ENCODE data around the gene VWF. TPM values are rescaled to one million over a fixed set of nuclear protein-coding genes. Genes with fewer than 3 reads are reported as not detected.

The VWF gene
- total and polyA plus RNA-seq, 2 experiments from 2014 or later = 0.42 to 0.56 TPM

GRCh38 chr12:6062395-6062756, 62.1 kb downstream of the VWF start:
- H3K27me3 ChIP-seq (ENCODE audit: insufficient read depth) = no peaks in the 10 kb centered on the region
- no peaks in the 10 kb centered on the region for H3K9me2 ChIP-seq (ENCODE audit: insufficient read depth)
- no peaks in the 10 kb centered on the region for H3K36me3 Mint-ChIP-seq (ENCODE audit: low read depth)
- no peaks in the 10 kb centered on the region for H3K79me2 ChIP-seq (replicated peaks; ENCODE audit: insufficient read depth)
- peaks cover 7% of the 10 kb centered on the region for H3K27me3 Mint-ChIP-seq (ENCODE audit: insufficient read depth, low read depth, poor library complexity)
- no peak overlapping the region for H3K4me2 ChIP-seq
- no peak overlapping the region for H3K4me3 ChIP-seq
- no peaks in the 10 kb centered on the region for H4K20me1 ChIP-seq (replicated peaks; ENCODE audit: insufficient read depth)
- H3K9me3 Mint-ChIP-seq = no peaks in the 10 kb centered on the region
- TF ChIP-seq JUNB (IDR thresholded peaks at IDR 0.05; ENCODE audit: unreplicated experiment) (no peak), ZNF331 (CRISPR knock-in tag; IDR thresholded peaks at IDR 0.05; ENCODE audit: low read depth) (no peak), ZNF114 (CRISPR knock-in tag; IDR thresholded peaks at IDR 0.05) (no peak), ZNF462 (CRISPR knock-in tag; IDR thresholded peaks at IDR 0.05) (no peak), ETS1 (IDR thresholded peaks at IDR 0.05) (no peak), REST (IDR thresholded peaks at IDR 0.05; ENCODE audit: unreplicated experiment) (no peak)
- DNase-seq (ENCODE audit: low spot score) = no peak
- H3F3A ChIP-seq (replicated peaks; ENCODE audit: low read depth) = peaks cover 13% of the 10 kb centered on the region
- H3K27ac ChIP-seq (ENCODE audit: low read depth) = no peak overlapping the region
- H3K4me3 Mint-ChIP-seq = no peak overlapping the region
- H3K36me3 ChIP-seq (ENCODE audit: insufficient read depth) = no peaks in the 10 kb centered on the region
- no peak for ATAC-seq
- H3K4me1 Mint-ChIP-seq = peaks cover 28% of the 10 kb centered on the region
- no peak overlapping the region for H2AFZ ChIP-seq
- H3K4me1 ChIP-seq (ENCODE audit: insufficient read depth) = peaks cover 18% of the 10 kb centered on the region
- no peak overlapping the region for H3K27ac Mint-ChIP-seq
